KBM-7 (cell line): ENCODE results near the gene GFY.
A peak's percentile ranks its signal among the peaks of the same experiment; 100 is the strongest.

Experiments
- DNase-seq: peaks from one replicate; pipeline ENCODE4 v3.0.0-alpha.2; 2015
- in situ Hi-C: fragments of 300-500 bp; cut with MboI; formaldehyde crosslinking; loops from 2 replicates; pipeline ENCODE4 v1.14.3; 2020; ENCODE audit warnings: low sequenced_read_pairs, low pct_unique_long_range_greater_than_20kb, mixed read lengths

Gene GFY

DNA sequence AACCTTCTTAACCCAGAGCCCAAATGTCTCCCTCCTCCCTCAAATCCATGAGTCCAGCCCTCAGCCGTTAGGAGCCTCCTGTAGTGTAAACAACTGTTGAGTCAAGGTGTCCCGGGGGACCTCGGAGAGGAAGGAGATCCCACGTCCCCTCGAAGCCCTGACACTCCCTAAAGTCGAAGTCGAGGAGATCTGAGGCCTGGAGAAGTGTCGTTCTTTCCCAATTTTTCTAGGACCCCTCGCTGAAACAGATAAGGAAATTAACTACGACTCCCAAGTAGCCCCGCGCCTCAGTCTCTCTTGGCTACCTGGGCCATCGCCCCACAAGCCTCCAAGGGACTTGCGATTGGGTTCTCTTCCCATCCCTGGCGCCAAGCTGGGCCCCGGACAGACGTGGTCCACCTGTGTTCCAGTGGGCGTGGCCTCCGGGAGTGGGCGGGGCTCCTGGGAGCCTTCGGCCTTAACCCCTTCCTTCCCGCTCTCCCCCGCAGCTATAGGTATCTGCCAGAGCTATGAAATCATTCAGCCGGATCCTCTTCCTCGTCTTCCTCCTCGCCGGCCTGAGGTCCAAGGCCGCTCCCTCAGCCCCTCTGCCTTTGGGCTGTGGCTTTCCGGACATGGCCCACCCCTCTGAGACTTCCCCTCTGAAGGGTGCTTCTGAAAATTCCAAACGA is 869 bp downstream of the GFY start:
- peak; percentile 51 for DNase-seq
- in situ Hi-C loops = no loop called here

DNA sequence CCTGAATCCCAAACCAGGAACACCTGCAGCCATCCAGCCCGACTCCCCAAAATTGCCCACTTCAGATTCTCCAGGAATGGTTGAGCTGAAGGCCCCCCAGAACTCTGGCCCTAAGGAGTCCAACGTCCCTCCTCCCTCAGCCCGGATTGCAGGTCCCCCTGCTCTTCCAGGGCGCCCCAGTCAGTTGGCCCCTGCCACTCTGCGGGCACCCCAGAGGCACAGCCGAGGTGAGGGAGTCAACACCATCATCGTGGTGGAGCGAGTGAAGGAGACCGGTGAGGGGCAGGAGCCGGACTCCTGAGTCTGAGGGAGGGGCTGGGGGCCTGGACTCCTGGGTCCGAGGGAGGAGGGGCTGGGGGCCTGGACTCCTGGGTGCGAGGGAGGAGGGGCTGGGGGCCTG is 2.2 kb downstream of the GFY start:
- no peak for DNase-seq
- in situ Hi-C loops = no loop called here

DNA sequence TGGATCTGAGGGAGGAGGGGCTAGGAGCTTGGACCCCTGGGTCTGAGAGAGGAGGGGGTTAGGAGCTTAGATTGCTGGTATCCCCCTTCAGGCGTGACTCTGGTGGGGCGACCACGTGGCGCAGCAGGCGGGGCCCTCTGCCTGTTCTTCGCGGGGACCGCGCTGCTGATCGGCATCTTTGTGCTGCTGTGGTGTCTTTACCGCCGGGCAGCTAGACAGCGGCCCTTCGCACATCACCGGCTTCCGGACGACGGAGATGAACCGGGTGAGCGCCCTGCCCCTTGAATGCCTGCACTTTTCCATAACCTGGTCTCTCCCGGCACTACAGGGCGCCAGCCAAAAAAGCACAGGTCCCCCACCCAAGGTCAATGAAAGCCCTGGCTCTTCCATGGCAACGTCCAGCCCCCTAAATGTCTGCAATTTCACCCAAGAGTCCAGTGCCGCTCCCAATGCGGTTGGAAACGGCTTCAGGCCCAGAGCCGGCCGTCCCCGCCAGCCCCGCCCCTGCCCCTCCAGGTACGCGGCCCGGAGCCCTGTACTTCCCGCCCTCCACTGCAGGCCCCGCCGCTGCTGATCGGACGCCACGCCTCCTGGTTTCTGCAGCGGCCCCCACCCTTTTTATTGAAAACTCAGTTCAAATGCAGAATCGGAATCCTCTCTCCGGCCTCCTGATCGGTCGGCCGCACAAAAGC is 2.8 kb downstream of the GFY start:
- in situ Hi-C loops = no loop called here

DNA sequence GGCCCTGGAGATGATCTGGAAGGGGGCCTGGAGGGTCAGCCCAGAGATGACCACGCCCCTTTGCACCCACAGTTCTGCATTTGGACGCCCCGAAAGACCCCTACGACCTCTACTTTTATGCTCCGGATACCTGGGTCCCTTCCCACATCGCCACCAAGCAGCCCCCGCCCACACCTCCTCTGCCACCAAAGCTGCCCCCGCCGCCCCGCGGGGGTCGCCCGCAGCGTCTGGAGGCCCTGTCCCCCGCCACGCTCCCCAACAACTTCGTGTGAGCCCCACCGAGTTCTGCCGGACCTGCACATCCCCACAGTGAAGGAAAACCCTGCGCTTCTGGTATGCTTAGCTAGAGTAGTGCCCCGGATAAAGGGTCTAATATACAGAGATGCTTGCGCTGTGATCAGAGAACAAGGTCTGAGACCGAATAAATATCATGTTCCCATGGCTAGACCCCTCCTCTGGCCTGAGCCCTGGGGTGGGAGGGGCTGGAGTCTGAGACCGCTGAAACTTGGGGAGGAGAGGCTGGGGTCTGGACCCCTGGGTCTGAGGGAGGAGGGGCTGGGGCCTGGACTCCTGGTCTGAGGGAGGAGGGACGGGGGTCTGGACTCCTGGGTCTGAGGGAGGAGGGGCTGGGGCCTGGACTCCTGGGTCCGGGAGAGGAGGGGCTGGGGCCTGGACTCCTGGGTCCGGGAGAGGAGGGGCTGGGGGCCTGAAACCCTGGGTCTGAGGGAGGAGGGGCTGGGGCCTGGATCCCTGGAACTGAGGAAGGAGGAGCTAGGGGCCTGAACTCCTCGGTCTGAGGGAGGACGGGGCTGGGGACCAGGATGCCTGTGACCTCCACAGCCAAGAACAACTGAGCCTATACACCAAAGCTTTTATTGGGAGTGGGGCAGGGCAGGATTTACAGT is 3.6 kb downstream of the GFY start:
- DNase-seq = no peak
- in situ Hi-C loops = no loop called here

More for the DNA sequence above, 2.8 kb downstream of the GFY start:
- no peak for DNase-seq

DNA sequence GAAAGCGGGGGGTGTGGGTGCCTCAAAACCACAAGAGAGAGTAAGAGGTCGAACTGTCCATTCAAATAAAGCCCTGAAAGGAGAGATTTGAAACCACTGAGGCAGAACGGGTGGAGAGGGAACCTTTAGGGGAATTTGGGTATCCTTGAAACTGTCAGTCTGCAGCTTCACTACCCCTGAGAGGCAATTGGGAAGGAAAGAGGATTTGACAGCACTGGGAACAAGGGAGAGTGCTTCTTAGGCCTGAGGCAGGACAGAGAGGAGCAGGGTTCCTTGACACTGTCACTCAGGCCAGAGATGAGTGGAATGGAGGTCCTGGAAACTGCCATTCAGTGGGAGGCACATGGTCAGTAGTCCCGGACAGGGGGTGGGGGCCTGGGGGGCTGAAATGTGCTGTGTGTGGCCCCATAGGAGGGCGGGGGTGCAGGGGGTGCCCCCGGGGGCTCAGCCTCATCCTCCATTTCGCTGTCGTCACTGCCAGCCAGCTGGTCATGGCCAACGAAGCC is 5.0 kb downstream of the GFY start:
- in situ Hi-C loops = no loop called here
- no peak for DNase-seq

DNA sequence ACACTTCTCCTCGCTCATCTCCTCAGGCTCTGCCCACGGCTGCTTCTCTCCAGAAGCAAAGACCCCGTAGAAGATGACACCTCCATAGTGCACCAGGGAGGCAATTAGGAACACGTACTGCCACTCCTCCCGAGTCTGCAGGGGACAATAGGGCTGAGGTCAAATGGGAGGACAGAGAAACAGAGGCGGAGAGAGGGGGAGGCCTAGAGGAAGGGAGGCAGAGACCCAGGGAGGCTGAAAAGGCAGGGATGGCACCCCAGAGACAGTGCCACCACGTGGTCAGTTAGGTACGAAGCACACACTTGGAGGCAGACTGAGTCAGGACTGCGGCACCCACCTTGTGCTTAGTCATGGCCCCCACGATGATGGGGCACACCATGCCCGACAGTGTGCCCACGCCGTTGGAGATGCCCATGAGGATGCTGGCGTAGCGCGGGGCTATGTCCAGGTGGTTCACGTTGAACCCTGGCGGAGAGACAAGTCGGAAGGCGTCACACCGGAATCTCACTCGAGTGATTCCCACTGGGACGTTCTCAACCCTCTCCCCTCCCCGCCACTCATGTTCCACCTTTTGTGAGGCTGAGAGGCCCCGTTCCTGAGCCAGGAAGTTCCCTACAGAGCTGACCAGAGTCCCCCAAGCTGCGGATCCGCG is 5.6 kb downstream of the GFY start:
- no peak for DNase-seq
- in situ Hi-C loops = no loop called here

DNA sequence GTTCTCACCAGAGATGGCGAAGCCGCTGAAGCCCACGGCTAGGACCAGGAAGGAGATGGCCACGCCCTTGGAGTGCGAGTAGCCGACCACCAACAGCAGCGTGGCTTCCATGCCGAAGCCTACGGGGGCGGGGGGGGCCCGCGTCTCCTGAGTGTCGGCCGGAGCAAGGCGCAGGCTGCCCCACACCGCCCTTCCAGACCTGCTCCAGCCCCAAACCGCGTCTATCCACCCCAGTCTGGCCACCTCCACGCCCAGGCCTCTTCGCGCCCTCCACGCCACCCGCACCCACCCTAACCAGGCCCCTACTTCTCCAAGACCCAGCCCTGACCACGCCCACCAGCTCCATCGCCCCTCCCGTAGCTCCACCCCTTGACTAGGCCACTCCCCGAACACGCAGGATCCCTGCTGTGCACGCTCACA is 6.2 kb downstream of the GFY start:
- in situ Hi-C loops = no loop called here
- DNase-seq = no peak

DNA sequence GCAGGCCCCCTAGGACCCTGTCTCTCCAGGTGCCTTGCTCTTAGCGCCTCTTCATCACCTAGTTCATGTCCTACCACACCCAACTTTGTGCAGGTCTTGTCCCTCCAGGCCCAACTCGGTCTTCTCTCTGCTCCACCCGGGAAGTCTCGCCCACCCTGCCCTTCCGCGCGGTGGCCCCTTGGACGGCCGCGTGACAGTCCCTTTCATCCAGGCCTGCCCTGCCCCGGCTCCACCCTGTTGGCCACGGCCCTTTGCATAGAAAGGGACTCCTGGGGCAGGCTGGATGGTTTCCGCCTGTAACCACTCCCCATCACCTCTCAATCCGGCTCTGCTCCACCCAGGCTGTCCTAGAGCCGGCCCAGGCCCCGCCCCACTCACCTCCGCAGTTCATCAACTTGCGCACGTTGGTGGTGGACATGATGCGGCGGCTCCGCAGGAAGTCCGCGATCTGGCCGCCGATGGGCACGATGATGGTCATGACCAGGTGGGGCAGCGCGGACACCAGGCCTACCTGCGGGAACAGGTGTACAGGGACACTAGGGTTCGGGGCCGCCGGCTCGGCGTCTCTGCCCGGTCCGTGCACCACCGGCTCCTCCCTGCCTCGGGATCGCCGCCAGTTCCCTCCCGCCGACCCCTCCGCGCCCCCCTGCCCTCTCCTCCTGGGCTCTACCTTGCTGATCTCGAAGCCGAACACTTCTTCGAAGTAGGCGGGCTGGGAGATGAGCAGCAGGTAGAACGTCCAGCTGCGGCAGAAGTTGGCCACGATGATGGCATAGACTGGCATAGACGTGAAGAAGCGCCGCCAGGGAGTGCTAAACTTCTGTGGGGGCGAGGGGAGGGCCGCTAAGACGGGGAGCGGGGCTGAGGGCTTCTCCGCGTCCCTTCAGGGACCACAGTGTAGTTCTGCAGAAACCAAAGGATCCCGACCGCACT is 7.2 kb downstream of the GFY start:
- no peak for DNase-seq
- in situ Hi-C loops = no loop called here

DNA sequence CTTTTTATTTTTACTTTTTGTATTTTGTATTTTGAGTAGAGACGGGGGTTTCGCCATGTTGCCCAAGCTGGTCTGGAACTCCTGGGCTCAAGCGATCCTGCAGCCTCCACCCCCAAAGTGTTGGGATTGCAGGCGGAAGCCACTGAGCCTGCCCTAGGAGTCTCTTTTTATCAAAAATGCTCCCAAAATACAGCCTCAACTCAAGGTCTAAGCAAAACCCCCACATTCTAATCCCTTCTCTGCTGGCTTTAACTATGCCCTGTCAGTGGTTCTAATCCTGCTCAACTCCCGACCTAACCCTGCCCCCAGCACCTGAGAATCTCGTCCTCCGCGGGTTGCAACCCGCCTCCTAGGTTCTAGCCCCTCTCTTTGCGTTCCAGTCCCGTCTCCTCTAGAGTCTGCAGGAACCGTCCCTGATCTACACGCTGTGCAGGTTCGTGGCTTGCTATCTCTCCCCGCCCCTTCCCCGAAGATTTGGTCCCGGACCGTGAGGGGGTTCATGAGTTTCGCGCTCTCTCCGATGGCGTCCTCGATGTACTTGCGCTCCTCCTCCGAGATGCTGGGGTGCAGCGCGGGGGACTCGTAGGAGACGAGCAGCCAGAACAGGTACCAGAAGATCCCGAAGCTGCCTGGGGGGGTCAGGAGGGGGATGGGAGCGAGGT is 8.2 kb downstream of the GFY start:
- DNase-seq = no peak
- in situ Hi-C loops = no loop called here

DNA sequence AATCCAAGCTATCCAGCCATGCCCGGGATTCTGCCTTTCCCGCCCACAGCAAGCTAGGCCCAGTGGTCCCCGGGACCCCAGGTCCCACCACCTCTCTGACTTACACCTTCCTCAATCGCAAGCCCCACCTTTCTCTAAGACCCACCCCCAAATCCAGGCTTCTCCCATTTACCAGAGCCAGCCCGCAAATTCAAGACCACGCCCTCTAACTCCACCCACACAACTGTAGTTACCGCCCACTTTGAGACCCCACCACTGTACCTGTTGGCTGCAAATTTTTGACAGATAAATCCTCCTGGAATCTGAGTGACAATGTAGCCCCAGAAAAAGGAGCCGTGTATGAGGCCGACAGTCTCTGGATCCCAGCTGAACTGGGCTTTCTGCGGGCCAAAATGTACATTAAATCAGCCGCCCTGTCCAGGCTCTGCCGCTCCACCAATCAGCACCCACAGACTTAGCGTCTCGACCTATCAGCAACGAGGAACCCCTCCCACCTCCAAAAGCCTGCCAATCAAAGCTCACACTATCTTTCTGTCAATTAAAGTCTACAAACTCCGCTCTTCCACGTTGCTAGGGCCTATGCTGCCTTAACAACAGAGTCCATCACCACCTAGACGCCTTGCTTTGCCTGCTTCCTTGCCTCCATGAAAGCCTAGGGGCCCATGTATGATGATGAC is 9.9 kb downstream of the GFY start:
- DNase-seq = no peak
- in situ Hi-C loops = no loop called here

DNA sequence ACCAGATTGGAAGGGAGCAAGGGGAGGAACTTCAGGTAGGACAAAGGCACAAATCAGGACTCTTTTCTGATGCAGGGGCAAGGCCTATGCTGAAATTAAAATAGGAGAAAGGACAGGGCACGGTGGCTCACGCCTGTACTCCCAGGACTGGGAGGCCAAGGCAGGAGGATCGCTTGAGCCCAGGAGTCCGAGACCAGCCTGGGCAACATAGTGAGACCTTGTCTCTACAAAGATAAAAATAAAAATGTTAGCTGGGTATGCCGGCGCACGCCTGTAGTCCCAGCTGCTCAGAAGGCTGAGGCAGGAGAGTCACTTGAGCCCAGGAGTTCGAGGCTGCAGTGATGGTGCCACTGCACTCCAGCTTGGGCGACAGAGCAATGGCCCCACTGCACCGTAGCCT is 10.5 kb downstream of the GFY start:
- no peak for DNase-seq
- in situ Hi-C loops = no loop called here

DNA sequence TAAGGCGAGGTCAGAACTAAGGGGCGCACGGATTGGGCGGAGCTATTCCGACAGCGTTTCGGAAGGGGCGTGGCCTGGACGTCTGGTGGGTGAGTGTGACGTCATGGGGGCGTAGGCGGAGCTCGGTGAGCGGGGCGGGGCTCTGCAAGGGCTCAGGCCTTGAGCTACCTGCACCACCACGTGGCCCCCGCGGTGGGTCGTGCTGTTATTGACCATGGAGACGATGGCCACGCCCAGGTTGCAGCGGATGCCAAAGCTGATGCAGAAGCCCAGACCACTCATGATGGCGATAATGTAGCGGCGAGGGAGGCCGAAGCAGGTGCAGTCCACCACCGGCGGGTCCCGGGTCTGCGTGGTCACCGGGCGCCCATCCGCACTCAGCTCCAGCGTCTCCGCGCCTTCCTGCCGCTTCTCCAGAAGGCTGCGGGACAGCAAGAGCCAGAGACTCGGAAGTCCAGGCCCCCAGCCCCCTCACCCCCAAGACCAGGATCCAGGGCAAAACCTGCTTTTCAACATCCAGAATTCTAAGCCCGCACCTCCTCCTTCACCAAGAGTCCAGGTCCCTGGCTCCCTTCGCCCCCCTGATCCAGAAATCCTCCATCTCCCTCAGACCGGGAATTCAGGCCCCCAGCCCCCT is 11.3 kb downstream of the GFY start:
- no peak for DNase-seq

DNA sequence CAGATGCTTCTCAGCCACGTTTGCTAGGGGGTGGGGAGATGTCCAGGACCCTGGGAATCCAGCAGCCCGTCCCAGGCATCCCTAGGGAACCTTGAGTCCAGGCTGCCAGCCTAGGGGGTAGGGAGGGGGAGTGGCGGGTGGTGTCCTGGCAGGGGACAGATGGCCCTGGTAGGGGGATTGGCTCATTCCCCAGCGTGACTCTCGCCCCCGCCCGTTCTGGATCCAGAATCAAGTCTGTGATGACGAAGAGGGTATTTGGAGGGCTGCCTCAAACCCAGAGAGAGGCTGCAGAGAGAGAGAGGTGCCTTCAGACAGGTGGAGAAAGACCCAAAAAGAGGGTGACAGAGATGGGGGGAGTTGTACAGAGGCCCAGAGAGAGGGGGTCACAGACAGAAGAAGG is 12.0 kb downstream of the GFY start:
- DNase-seq = no peak
- in situ Hi-C loops = no loop called here

More for the DNA sequence above, 11.3 kb downstream of the GFY start:
- in situ Hi-C loops = no loop called here

DNA sequence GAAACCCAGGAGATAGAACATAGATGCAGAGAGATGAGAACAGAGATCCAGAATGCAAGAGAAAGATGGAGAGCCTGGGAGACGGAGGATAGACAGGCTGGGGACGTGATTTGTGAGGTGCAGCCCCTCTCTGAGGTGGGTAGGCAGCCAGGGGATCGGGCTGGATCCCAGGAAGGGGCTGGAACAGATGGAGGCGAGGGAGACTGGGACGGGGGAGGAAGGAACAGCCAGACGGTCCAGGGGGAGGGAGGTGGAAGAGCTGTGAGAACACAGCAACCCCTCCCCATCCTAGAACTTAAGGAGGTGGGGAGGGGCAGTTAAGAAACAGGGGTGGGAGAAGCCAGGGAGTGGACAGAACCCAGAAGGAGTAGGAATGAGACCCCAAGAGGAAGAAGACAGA is 13.1 kb downstream of the GFY start:
- DNase-seq = no peak
- in situ Hi-C loops = no loop called here

DNA sequence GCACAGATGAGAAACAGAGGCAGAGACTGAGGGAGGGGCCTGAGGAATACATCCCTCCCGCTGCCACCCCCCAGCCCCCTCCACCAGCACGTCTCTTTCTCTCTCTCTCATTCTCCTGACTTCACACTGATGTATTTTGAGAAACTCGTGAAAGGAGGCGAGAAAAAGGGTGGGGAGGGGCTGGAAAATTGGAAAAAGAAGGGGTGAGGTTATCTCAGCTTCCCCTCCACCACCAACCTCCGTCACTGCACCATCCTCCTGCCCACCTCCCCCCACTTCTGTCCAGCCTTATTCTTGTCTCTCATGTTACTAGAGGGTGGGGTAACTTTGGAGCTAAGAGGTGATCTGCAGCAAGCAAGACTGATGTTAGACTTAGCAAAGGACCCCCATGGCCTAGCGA is 14.6 kb downstream of the GFY start:
- in situ Hi-C loops = no loop called here
- no peak for DNase-seq

DNA sequence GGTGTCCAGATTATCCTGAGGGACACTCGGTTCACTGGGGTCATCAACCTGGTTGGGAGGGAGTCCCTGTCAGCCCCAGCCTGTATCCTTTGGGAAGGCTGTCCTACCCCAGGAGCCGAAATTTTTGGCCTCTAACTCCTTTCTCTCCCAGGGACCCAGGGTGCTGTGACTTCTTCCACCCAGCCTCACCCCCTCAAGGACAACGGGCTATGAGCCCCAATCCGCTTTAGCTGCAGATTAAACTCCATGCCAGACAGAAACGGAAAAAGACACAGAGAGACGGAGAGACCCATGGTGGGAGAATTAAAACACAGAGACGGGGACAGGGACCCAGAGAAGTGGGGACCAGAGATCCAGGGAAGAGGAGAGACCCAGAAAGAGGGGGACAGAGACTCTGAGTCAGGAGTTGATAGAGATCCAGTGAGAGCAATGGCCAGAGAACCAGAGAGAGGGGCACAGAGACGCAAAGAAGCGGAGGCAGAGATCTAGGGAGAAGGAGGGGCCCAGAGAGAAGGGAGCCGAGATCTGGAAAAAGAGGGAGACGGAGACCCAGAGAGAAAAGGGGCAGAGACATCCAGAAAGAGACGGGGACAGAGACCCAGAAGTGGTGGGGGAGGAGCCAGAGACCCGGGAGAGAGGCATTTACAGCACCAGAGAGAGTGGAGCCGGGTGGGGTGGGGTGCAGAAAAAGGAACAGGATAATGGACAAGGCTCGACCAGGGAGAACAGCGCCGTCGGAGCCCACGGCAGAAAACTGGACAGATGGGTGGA is 15.4 kb downstream of the GFY start:
- in situ Hi-C loops = no loop called here
- no peak for DNase-seq
